Prostate gland (tissue), 2 donors: ENCODE measurements around the gene ARPP21. TPM values are rescaled to one million over a fixed set of nuclear protein-coding genes. Genes with fewer than 3 reads are reported as not detected.

Experiments used
- DNase-seq: peaks from one replicate; pipeline ENCODE4 v3.0.0-alpha.2; 2019; ENCODE audit warnings: low spot score
- H3K27ac ChIP-seq, 2 donors: fragments of 200-600 bp; sonication (generic); 2 replicates each; pipeline ENCODE4 v1.5.1; 2017 to 2019
- H3K27me3 ChIP-seq: fragments of 200-600 bp; sonication (generic); replicated peaks from 2 replicates; pipeline ENCODE4 v1.5.1; 2019; ENCODE audit not compliant: insufficient read depth
- H3K36me3 ChIP-seq, 2 donors: fragments of 200-600 bp; sonication (generic); 1 replicate in 1 of 2; 2 replicates in 1 of 2; pipeline versions ENCODE4 v1.5.1 to v1.8.1; 2017 to 2019
- H3K4me1 ChIP-seq: fragments of 200-600 bp; sonication (generic); replicated peaks from 2 replicates; pipeline ENCODE4 v1.5.1; 2019
- H3K4me3 ChIP-seq, 2 donors: fragments of 200-600 bp; sonication (generic); 2 replicates each; pipeline ENCODE4 v1.5.1; 2017 to 2019
- H3K9me3 ChIP-seq: fragments of 200-600 bp; sonication (generic); 2 replicates; pipeline ENCODE4 v1.5.1; 2017
- POLR2A ChIP-seq: fragments of 450-650 bp; IDR thresholded peaks from one replicate; pipeline ENCODE4 v1.6.1; 2016; ENCODE audit warnings: antibody characterized with exemption, mild to moderate bottlenecking
- POLR2AphosphoS5 ChIP-seq: sonication (generic); formaldehyde crosslinking; IDR thresholded peaks from one replicate; pipeline ENCODE4 v1.6.1; 2017; ENCODE audit warnings: antibody characterized with exemption
- WGBS: methylation state at CpG from one replicate; pipeline ENCODE4 v1.1.5; 2018; 5-methylcytosine and 5-hydroxymethylcytosine counted together
- intact Hi-C: fragments of 100-400 bp; cut with DNase I; formaldehyde crosslinking; loops from one replicate; pipeline ENCODE4 v1.14.2; 2022
- total RNA-seq, 2 donors: library from RNA; depleted of rRNA; stranded (reverse); fragments of >200 nt; gene quantifications; one replicate each; pipeline ENCODE4 v1.1.0, GENCODE V29; 2016
- TF ChIP-seq, protein P1 (sequence below), 4 experiments: fragments of 200-600 bp in 2 of 4; fragments of 450-650 bp in 2 of 4; sonication (generic) in 2 of 4; IDR thresholded peaks; 1 replicate in 3 of 4; 2 replicates in 1 of 4; pipeline ENCODE4 v1.5.1; 2016 to 2019; ENCODE audit warnings: antibody characterized with exemption in 4 of 4, mild to moderate bottlenecking in 2 of 4, moderate library complexity in 2 of 4

Gene ARPP21
- total RNA-seq, 2 donors from 2014 or later = 8.1 TPM; not detected in 1

DNA sequence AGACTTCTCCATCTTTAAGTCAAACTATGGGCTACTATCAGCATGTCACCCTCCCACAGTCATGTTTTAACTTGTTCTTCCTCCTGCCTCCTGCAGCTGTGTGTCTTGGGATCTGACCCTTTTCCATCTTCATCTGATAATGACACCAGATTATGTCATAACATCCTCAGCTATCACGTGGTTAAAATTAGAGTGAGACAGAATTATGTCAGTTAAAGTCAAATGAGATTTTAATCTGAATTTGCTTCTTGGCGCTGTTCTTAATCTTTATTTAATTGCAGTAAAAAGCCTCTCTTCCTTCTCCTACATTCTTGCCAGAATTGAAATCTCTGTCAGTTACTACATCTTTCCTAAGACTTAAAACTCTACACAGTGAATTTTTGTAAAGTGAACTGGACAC is 107.2 kb downstream of the ARPP21 start:
- intact Hi-C loops = no loop called here
- Histone ChIP-seq H3K27ac (no peak overlapping the region), H3K9me3 (no peaks in the 10 kb centered on the region), H3K4me1 (no peaks in the 10 kb centered on the region), H3K27me3 (no peaks in the 10 kb centered on the region), H3K36me3 (no peaks in the 10 kb centered on the region), H3K4me3 (no peak overlapping the region)
- TF ChIP-seq POLR2AphosphoS5 (no peak), POLR2A (no peak)
- TF ChIP-seq, protein P1, sequence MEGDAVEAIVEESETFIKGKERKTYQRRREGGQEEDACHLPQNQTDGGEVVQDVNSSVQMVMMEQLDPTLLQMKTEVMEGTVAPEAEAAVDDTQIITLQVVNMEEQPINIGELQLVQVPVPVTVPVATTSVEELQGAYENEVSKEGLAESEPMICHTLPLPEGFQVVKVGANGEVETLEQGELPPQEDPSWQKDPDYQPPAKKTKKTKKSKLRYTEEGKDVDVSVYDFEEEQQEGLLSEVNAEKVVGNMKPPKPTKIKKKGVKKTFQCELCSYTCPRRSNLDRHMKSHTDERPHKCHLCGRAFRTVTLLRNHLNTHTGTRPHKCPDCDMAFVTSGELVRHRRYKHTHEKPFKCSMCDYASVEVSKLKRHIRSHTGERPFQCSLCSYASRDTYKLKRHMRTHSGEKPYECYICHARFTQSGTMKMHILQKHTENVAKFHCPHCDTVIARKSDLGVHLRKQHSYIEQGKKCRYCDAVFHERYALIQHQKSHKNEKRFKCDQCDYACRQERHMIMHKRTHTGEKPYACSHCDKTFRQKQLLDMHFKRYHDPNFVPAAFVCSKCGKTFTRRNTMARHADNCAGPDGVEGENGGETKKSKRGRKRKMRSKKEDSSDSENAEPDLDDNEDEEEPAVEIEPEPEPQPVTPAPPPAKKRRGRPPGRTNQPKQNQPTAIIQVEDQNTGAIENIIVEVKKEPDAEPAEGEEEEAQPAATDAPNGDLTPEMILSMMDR (IDR thresholded peaks at IDR 0.05) = no peak
- WGBS = 41% methylated on average over 2 of the region's 2 CpGs
- no peak for DNase-seq

DNA sequence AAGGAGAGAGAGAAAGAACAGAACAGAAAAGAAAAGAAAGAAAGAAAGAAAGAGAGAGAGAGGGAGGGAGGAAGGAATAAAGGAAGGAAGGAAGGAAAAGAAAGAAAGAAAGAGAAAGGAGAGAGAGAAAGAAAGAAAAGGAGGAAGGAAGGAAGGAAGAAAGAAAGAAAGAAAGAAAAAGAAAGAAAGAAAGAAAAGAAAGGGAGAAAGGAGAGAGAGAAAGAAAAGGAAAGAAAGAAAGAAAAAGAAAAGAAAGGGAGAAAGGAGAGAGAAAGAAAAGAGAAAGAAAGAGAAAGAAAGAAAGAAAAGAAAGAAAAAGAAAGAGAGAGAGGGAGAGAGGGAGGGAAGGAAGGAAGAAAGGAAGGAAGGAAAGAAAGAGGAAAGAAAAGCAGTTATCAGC is 108.8 kb downstream of the ARPP21 start:
- Histone ChIP-seq H3K9me3 (no peaks in the 10 kb centered on the region), H3K4me1 (no peaks in the 10 kb centered on the region), H3K27me3 (no peaks in the 10 kb centered on the region), H3K27ac (no peak overlapping the region), H3K36me3 (no peaks in the 10 kb centered on the region), H3K4me3 (no peak overlapping the region)
- TF ChIP-seq POLR2A = no peak
- TF ChIP-seq, protein P1 (IDR thresholded peaks at IDR 0.05) = no peak
- TF ChIP-seq POLR2AphosphoS5 = no peak
- intact Hi-C loops = no loop called here
- no peak for DNase-seq

DNA sequence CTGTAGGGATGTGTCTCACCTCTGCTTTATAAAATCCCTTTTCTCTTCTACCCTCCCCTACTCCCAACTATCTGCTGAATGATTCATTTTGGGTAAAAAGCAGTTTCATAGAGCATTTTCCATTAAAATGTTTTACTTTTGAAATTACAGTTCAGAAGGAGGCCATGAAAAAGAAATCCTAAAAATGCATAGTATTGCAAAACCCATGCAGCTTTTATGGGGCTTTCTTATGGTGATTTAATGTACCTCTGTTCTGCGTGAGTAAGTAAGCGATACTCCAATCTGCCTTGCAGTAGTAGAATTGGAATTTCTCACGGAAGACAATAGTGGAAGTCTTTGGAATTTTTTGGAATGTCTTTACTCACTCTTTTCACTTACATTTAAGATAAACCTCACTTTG is 111.9 kb downstream of the ARPP21 start:
- no peak for TF ChIP-seq POLR2AphosphoS5
- TF ChIP-seq, protein P1 (IDR thresholded peaks at IDR 0.05) = no peak
- TF ChIP-seq POLR2A = no peak
- intact Hi-C loops = no loop called here
- WGBS = 75% methylated on average over 3 of the region's 3 CpGs
- H3K9me3 ChIP-seq = no peaks in the 10 kb centered on the region
- no peak overlapping the region for H3K27ac ChIP-seq
- no peak overlapping the region for H3K4me3 ChIP-seq
- no peak for DNase-seq
- H3K36me3 ChIP-seq = no peaks in the 10 kb centered on the region
- no peaks in the 10 kb centered on the region for H3K4me1 ChIP-seq
- no peaks in the 10 kb centered on the region for H3K27me3 ChIP-seq

DNA sequence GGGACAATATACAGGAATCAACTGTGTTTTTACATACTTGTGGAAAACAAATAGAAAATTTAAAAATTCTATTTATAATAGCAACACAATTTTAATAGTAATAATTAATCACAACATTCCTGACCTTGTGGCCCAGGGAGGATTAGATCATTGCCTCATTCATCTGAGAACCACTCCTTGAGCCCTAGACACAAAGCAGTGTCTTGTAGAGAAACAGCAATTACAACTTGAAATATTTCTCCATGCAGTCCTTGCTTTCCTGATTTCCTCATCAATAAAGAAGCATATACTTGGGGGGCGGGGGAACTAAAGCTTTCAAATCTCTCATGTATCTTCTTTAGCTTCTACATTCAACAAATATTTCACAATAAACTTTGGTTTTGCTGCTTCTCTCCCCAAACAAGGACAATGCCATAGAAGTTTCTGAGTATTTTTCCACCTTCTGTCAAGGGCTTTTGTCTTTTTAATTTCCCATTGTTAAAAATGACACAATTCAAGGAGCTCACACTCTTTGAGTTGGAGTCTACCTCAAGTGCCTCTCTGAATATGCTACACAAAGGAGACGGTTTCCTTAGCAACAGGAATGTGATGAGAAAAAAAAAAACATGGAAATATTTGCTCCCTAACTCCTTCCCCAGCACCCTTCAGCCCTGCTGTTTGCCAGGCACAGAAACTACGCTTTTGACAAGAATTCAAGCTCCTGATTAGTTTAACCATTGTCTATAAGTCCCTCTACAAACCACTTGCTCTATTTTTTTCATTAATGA is 118.8 kb downstream of the ARPP21 start:
- 69% methylated on average over 3 of the region's 3 CpGs for WGBS
- no peak for DNase-seq
- intact Hi-C loops = no loop called here

DNA sequence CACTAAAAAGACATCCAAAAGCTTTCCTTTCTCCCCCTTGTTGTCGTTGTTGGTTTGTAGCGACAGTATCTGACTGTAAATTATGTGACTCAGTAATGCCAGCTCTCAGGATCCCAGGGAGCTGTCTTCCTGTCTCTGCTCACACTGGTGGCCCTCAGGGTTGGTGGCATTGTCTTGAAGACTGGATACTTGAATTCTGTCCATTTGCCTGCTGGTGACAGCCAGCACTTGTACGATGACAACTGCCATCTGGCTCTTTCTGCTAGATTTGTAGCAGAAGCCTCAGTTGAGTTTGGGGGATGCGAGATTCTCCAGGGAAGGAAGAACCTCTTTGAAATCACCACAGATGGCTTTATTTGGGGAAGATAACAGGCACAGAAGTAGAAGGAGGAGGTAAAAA is 120.8 kb downstream of the ARPP21 start:
- Histone ChIP-seq H3K27me3 (no peaks in the 10 kb centered on the region), H3K4me3 (no peak overlapping the region), H3K9me3 (no peaks in the 10 kb centered on the region), H3K27ac (no peak overlapping the region), H3K4me1 (no peaks in the 10 kb centered on the region), H3K36me3 (no peaks in the 10 kb centered on the region)
- intact Hi-C loops = no loop called here
- no peak for DNase-seq
- 49% methylated on average over 4 of the region's 4 CpGs for WGBS
- TF ChIP-seq POLR2A (no peak), POLR2AphosphoS5 (no peak)
- TF ChIP-seq, protein P1 (IDR thresholded peaks at IDR 0.05) = no peak

More for the DNA sequence above, 118.8 kb downstream of the ARPP21 start:
- TF ChIP-seq, protein P1 (IDR thresholded peaks at IDR 0.05) = no peak
- Histone ChIP-seq H3K36me3 (no peaks in the 10 kb centered on the region), H3K27me3 (no peaks in the 10 kb centered on the region), H3K9me3 (no peaks in the 10 kb centered on the region), H3K27ac (no peak overlapping the region), H3K4me3 (no peak overlapping the region), H3K4me1 (no peaks in the 10 kb centered on the region)
